Mesenchymal stem cell (in vitro differentiated cells and primary cell): ENCODE measurements around the gene HDAC4.

Source experiments
- DNase-seq: peaks from one replicate; pipeline ENCODE4 v3.0.0-alpha.2; 2013
- H2AFZ ChIP-seq: one replicate; pipeline ENCODE4 v1.6.1; 2013; ENCODE audit warnings: low read depth, mild to moderate bottlenecking, control low read depth, inconsistent platforms, low read length, moderate library complexity
- H2AK5ac ChIP-seq: 2 replicates; pipeline ENCODE4 v1.6.1; 2013; ENCODE audit warnings: low read length, moderate library complexity, mild to moderate bottlenecking, inconsistent platforms; ENCODE audit not compliant: severe bottlenecking
- H2BK120ac ChIP-seq: one replicate; pipeline ENCODE4 v1.6.1; 2013; ENCODE audit warnings: low read depth, mild to moderate bottlenecking, inconsistent platforms, low read length, moderate library complexity
- H2BK12ac ChIP-seq, 2 experiments: one replicate each; pipeline ENCODE4 v1.6.1; 2013; ENCODE audit warnings: inconsistent platforms in 2 of 2, low read length in 2 of 2, mild to moderate bottlenecking in 2 of 2, moderate library complexity in 2 of 2, control low read depth in 1 of 2
- H2BK15ac ChIP-seq: one replicate; pipeline ENCODE4 v1.6.1; 2013; ENCODE audit warnings: mild to moderate bottlenecking, low read depth, inconsistent platforms; ENCODE audit not compliant: poor library complexity, severe bottlenecking
- H2BK5ac ChIP-seq: 2 replicates; pipeline ENCODE4 v1.6.1; 2013; ENCODE audit warnings: low read depth, mild to moderate bottlenecking, low read length, control low read depth, inconsistent platforms; ENCODE audit not compliant: poor library complexity, severe bottlenecking
- H3K14ac ChIP-seq, 2 experiments: one replicate each; pipeline ENCODE4 v1.6.1; 2013; ENCODE audit warnings: inconsistent platforms in 2 of 2, low read length in 2 of 2, control low read depth in 1 of 2, mild to moderate bottlenecking in 1 of 2, moderate library complexity in 1 of 2
- H3K18ac ChIP-seq, 2 experiments: one replicate each; pipeline ENCODE4 v1.6.1; 2013; ENCODE audit warnings: inconsistent platforms in 2 of 2, low read length in 2 of 2, control low read depth in 1 of 2, low read depth in 1 of 2, mild to moderate bottlenecking in 1 of 2
- H3K23ac ChIP-seq, 2 experiments: one replicate each; pipeline ENCODE4 v1.6.1; 2013; ENCODE audit warnings: inconsistent platforms in 2 of 2, low read length in 2 of 2, mild to moderate bottlenecking in 2 of 2, moderate library complexity in 2 of 2, control low read depth in 1 of 2
- H3K27ac ChIP-seq: 2 replicates; pipeline ENCODE4 v1.5.1; 2013; ENCODE audit warnings: mild to moderate bottlenecking, moderate library complexity, low read length, control low read depth, inconsistent platforms; ENCODE audit not compliant: poor library complexity, severe bottlenecking
- H3K27me3 ChIP-seq, 2 experiments: 2 replicates each; pipeline versions ENCODE4 v1.6.1 to v1.7.0; 2013; ENCODE audit warnings: low read length in 2 of 2, mild to moderate bottlenecking in 2 of 2, moderate library complexity in 2 of 2, control low read depth in 1 of 2, inconsistent platforms in 1 of 2; ENCODE audit not compliant: control insufficient read depth in 1 of 2, insufficient read depth in 1 of 2
- H3K36me3 ChIP-seq, 2 experiments: 2 replicates each; pipeline versions ENCODE4 v1.6.1 to v1.7.0; 2013; ENCODE audit warnings: low read length in 2 of 2, control low read depth in 1 of 2, inconsistent platforms in 1 of 2, low read depth in 1 of 2, mild to moderate bottlenecking in 1 of 2; ENCODE audit not compliant: insufficient read depth in 2 of 2, control insufficient read depth in 1 of 2
- H3K4ac ChIP-seq, 2 experiments: one replicate each; pipeline ENCODE4 v1.6.1; 2013; ENCODE audit warnings: inconsistent platforms in 2 of 2, low read length in 2 of 2, mild to moderate bottlenecking in 2 of 2, moderate library complexity in 2 of 2, control low read depth in 1 of 2, low read depth in 1 of 2
- H3K4me1 ChIP-seq: 2 replicates; pipeline ENCODE4 v1.6.1; 2013; ENCODE audit warnings: low read depth, low read length, control low read depth; ENCODE audit not compliant: control insufficient read depth, insufficient read depth
- H3K4me2 ChIP-seq: 2 replicates; pipeline ENCODE4 v1.6.1; 2013; ENCODE audit warnings: low read length, mild to moderate bottlenecking, inconsistent platforms; ENCODE audit not compliant: poor library complexity, severe bottlenecking
- H3K4me3 ChIP-seq, 2 experiments: 2 replicates each; pipeline versions ENCODE4 v1.5.1 to v1.7.0; 2013; ENCODE audit warnings: low read length in 2 of 2, mild to moderate bottlenecking in 2 of 2, control low read depth in 1 of 2, low read depth in 1 of 2; ENCODE audit not compliant: insufficient read depth in 1 of 2
- H3K79me1 ChIP-seq: replicated peaks from 2 replicates; pipeline ENCODE4 v1.6.1; 2013; ENCODE audit warnings: mild to moderate bottlenecking, control low read depth, low read length, inconsistent platforms; ENCODE audit not compliant: poor library complexity, severe bottlenecking
- H3K9ac ChIP-seq: 2 replicates; pipeline ENCODE4 v1.7.0; 2013; ENCODE audit warnings: mild to moderate bottlenecking, low read length, moderate library complexity
- H3K9me3 ChIP-seq: 2 replicates; pipeline ENCODE4 v1.7.0; 2013; ENCODE audit warnings: mild to moderate bottlenecking, low read length; ENCODE audit not compliant: control insufficient read depth
- H4K8ac ChIP-seq: one replicate; pipeline ENCODE4 v1.6.1; 2013; ENCODE audit warnings: inconsistent platforms, mild to moderate bottlenecking, low read length, moderate library complexity
- H4K91ac ChIP-seq: one replicate; pipeline ENCODE4 v1.6.1; 2013; ENCODE audit warnings: mild to moderate bottlenecking, low read length, inconsistent platforms
- WGBS: methylation state at CpG from one replicate; pipeline ENCODE4 v1.1.7; 2013; ENCODE audit warnings: mixed read lengths; 5-methylcytosine and 5-hydroxymethylcytosine counted together

Gene HDAC4

GRCh38 chr2:239180526-239181073, 220.2 kb downstream of the HDAC4 start:
- no peak overlapping the region for H2BK15ac ChIP-seq
- peaks cover 10 to 64% of the 10 kb centered on the region in 2 experiments for H3K36me3 ChIP-seq
- no peak overlapping the region for H3K4me3 ChIP-seq
- no peak overlapping the region for H3K27ac ChIP-seq
- H3K9ac ChIP-seq, result no peak overlapping the region
- DNase-seq, result no peak
- WGBS, result 96% methylated on average over 14 of the region's 14 CpGs
- H2BK120ac ChIP-seq, result no peak overlapping the region
- H2BK12ac ChIP-seq, result no peak overlapping the region
- H3K4me1 ChIP-seq, result peaks cover 5% of the 10 kb centered on the region
- H3K4me2 ChIP-seq, result no peak overlapping the region
- H3K14ac ChIP-seq, result no peak overlapping the region
- peaks cover 16% of the 10 kb centered on the region for H3K79me1 ChIP-seq
- no peaks in the 10 kb centered on the region for H3K27me3 ChIP-seq
- H3K4ac ChIP-seq, result no peak overlapping the region
- H3K23ac ChIP-seq, result no peak overlapping the region
- no peak overlapping the region for H3K18ac ChIP-seq
- no peak overlapping the region for H2AK5ac ChIP-seq
- no peak overlapping the region for H4K8ac ChIP-seq
- no peak overlapping the region for H2AFZ ChIP-seq
- H4K91ac ChIP-seq, result no peak overlapping the region
- no peaks in the 10 kb centered on the region for H3K9me3 ChIP-seq
- no peak overlapping the region for H2BK5ac ChIP-seq

DNA sequence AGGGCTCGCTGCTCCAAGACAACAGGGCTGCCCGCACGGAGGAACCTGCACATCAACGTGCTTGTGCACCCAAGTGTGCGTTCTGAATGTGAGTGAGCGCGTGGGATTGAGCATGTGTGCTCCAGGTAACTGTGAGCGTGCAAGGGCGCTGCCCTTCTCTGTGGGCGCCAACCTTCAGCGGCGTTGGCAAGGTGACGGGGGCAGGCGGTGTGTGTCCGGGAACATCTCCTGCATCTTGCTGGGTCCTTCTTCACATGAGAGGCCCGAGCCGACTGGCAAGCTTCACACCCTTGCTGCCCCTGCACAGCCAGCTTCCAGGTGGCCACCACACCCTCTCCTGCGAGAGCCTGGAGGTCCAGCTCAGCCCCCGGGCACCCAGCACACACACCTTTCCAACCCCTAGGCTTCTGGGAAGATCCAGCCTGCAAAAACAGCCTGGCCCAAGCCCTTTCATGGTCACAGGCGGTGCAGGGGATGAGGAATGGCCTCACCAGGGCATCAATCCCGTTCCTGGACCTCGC, 220.9 kb downstream of the HDAC4 start:
- no peaks in the 10 kb centered on the region for H3K27me3 ChIP-seq
- peaks cover 11 to 63% of the 10 kb centered on the region in 2 experiments for H3K36me3 ChIP-seq
- peaks cover 4% of the 10 kb centered on the region for H3K9me3 ChIP-seq
- H2AK5ac ChIP-seq, result no peak overlapping the region
- no peak overlapping the region for H4K91ac ChIP-seq
- peak overlapping the region in 1 of 2 experiments; percentile 2 for H3K14ac ChIP-seq
- H3K4me3 ChIP-seq, result peak overlapping the region in 1 of 2 experiments; percentile 7
- no peak overlapping the region for H3K9ac ChIP-seq
- H2BK12ac ChIP-seq, result no peak overlapping the region
- DNase-seq, result no peak
- H3K79me1 ChIP-seq, result peaks cover 16% of the 10 kb centered on the region
- H2BK15ac ChIP-seq, result no peak overlapping the region
- no peak overlapping the region for H3K4me2 ChIP-seq
- 97% methylated on average over 22 of the region's 22 CpGs for WGBS
- H2AFZ ChIP-seq, result no peak overlapping the region
- H4K8ac ChIP-seq, result no peak overlapping the region
- peaks cover 5% of the 10 kb centered on the region for H3K4me1 ChIP-seq
- H3K23ac ChIP-seq, result no peak overlapping the region
- H3K27ac ChIP-seq, result no peak overlapping the region
- H3K4ac ChIP-seq, result no peak overlapping the region
- no peak overlapping the region for H3K18ac ChIP-seq
- no peak overlapping the region for H2BK5ac ChIP-seq
- H2BK120ac ChIP-seq, result no peak overlapping the region

DNA sequence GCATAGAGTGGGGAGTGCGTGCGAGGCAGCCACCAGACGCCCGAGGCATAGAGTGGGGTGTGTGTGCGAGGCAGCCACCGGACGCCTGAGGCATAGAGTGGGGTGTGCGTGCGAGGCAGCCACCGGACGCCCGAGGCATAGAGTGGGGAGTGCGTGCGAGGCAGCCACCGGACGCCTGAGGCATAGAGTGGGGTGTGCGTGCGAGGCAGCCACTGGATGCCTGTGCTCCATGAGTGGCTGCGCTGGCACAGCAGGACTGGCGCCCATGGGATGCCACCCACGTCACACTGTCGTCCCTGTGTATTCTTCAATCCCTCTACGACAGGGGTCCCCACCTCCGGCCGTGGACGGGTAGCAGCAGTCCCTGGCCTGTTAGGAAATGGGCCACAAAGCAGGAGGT, 221.9 kb downstream of the HDAC4 start:
- Histone ChIP-seq H3K4me1 (peaks cover 5% of the 10 kb centered on the region), H3K4me2 (no peak overlapping the region), H3K27ac (no peak overlapping the region), H3K9me3 (peaks cover 12% of the 10 kb centered on the region), H3K27me3 (no peaks in the 10 kb centered on the region), H2BK5ac (no peak overlapping the region), H4K91ac (no peak overlapping the region), H2AFZ (no peak overlapping the region), H2BK15ac (no peak overlapping the region), H2BK120ac (no peak overlapping the region), H3K79me1 (peaks cover 16% of the 10 kb centered on the region), H3K9ac (no peak overlapping the region), H3K14ac (no peak overlapping the region), H3K4ac (no peak overlapping the region), H3K18ac (no peak overlapping the region), H2AK5ac (no peak overlapping the region), H3K4me3 (no peak overlapping the region), H4K8ac (no peak overlapping the region), H2BK12ac (no peak overlapping the region), H3K36me3 (peaks cover 21 to 63% of the 10 kb centered on the region in 2 experiments), H3K23ac (no peak overlapping the region)
- WGBS, result 96% methylated on average over 26 of the region's 26 CpGs
- no peak for DNase-seq

GRCh38 chr2:239178484-239178883, 222.3 kb downstream of the HDAC4 start:
- 96% methylated on average over 10 of the region's 10 CpGs for WGBS
- no peak overlapping the region for H3K14ac ChIP-seq

More at GRCh38 chr2:239178484-239178883, 222.3 kb downstream of the HDAC4 start:
- peaks cover 5% of the 10 kb centered on the region for H3K4me1 ChIP-seq
- no peak overlapping the region for H2BK5ac ChIP-seq
- H4K91ac ChIP-seq, result no peak overlapping the region
- peaks cover 21 to 62% of the 10 kb centered on the region in 2 experiments for H3K36me3 ChIP-seq
- H2AK5ac ChIP-seq, result no peak overlapping the region
- peaks cover 16% of the 10 kb centered on the region for H3K79me1 ChIP-seq
- no peak overlapping the region for H3K4me2 ChIP-seq
- H3K18ac ChIP-seq, result no peak overlapping the region
- no peak overlapping the region for H3K4me3 ChIP-seq
- H3K23ac ChIP-seq, result no peak overlapping the region
- H3K4ac ChIP-seq, result no peak overlapping the region
- no peak overlapping the region for H2BK120ac ChIP-seq
- DNase-seq, result no peak
- no peaks in the 10 kb centered on the region for H3K27me3 ChIP-seq
- no peak overlapping the region for H2AFZ ChIP-seq
- no peak overlapping the region for H4K8ac ChIP-seq
- H3K9ac ChIP-seq, result no peak overlapping the region
- no peak overlapping the region for H2BK12ac ChIP-seq
- no peak overlapping the region for H2BK15ac ChIP-seq
- H3K27ac ChIP-seq, result no peak overlapping the region
- H3K9me3 ChIP-seq, result peaks cover 16% of the 10 kb centered on the region
